22Rv1 (cell line): ENCODE results near the gene PTRHD1.
"Not testable (repeated sequence)": the region's sequence is repeated elsewhere in the genome, so short reads cannot be mapped to it uniquely, and the experiment has no call there.

Experiments used
- H3K27ac ChIP-seq: fragments of 450-650 bp; 2 replicates; pipeline ENCODE4 v1.5.1; 2017
- CTCF ChIP-seq: fragments of 450-650 bp; IDR thresholded peaks from 2 replicates; pipeline ENCODE4 v1.5.1; 2017; ENCODE audit warnings: mild to moderate bottlenecking
- ZFX ChIP-seq: fragments of 450-650 bp; IDR thresholded peaks from 2 replicates; pipeline ENCODE4 v1.6.1; 2017; ENCODE audit warnings: antibody characterized with exemption, borderline replicate concordance

The PTRHD1 gene

GRCh38 chr2:24837996-24838513 is 44.9 kb upstream of the PTRHD1 start:
- TF ChIP-seq CTCF (no peak), ZFX (no peak)
- H3K27ac ChIP-seq: no peak overlapping the region

GRCh38 chr2:24836706-24837105 is 43.5 kb upstream of the PTRHD1 start:
- TF ChIP-seq CTCF (no peak), ZFX (no peak)
- H3K27ac ChIP-seq: no peak overlapping the region

GRCh38 chr2:24836206-24836605 is 43.0 kb upstream of the PTRHD1 start:
- TF ChIP-seq ZFX (no peak), CTCF (no peak)
- no peak overlapping the region for H3K27ac ChIP-seq

- H3K27ac ChIP-seq: not testable (repeated sequence)
Measured at GRCh38 chr2:24835411-24835810, 42.2 kb upstream of the PTRHD1 start.

- TF ChIP-seq ZFX (no peak), CTCF (no peak)
- no peak overlapping the region for H3K27ac ChIP-seq
Measured at GRCh38 chr2:24834733-24835395, 41.7 kb upstream of the PTRHD1 start.

GRCh38 chr2:24833821-24834732 is 40.9 kb upstream of the PTRHD1 start:
- TF ChIP-seq CTCF (no peak), ZFX (no peak)
- H3K27ac ChIP-seq: no peak overlapping the region

GRCh38 chr2:24832931-24833701 is 39.9 kb upstream of the PTRHD1 start:
- no peak overlapping the region for H3K27ac ChIP-seq
- TF ChIP-seq ZFX: no peak
- TF ChIP-seq CTCF: no peak
